C1 segment of cervical spinal cord (tissue), 14 donors: ENCODE data around the gene CAMKV.
A peak's percentile ranks its signal among the peaks of the same experiment; 100 is the strongest.
"Not testable (repeated sequence)": the region's sequence is repeated elsewhere in the genome, so short reads cannot be mapped to it uniquely, and the experiment has no call there.

Source experiments
- DNase-seq, 14 donors: peaks; one replicate each; lab custom pipeline; 2025; lab: John Stamatoyannopoulos, UW

CAMKV gene

GRCh38 chr3:49855662-49856061, 14.0 kb downstream of the CAMKV start:
- DNase-seq = no peak

DNA sequence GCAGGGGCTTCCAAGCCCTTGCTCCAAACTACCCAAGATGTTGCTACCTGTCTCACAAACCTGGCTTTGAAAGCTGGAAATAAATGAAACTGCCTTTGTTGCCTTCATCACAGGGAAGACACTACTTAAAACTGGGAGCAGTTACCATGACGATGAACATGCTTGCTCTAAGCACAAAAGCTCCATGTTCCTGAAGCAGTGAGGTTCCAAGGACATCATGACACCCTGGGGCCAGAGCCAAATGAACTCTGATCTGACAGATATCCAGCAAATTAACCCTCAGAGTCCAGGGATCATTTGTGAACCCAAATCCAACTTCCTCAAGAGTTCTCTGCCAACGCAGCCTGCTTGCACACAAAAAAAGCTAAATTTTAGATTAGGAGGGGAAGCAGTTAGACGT, 24.0 kb downstream of the CAMKV start:
- no peak for DNase-seq

DNA sequence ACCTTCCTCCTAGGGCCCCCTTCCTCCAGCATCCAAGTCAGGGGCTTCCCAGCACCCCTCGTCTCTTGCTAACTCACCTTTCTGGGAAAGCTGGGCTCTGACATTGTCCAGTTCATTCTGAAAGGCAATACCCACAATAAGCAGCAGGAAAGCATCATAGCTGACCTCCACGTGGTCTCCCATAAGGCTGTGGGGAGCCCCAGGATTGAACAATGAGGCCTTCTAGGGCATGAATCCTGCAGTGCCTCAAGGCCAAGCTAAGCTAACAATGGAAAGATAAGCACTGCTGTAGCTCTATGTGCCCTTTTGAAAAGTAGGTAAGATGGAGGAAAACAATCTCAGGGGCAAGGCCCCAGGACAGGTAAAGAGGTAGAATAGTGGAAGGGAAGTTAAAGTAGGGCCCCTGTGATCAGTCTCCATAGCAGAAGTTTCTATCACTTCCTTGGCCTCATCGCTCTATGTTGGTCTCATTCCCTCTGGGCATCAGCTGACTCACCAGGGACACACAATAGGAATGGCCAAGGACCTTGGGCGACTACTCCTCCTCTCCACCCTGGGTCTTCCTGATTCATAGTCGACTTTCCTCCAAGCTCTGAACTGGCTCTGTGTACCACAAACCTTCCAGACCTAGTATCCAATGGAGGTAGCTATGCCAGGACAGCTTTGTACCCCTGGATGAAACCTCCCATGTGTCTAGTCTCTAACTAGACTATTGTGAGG, 25.1 kb downstream of the CAMKV start:
- DNase-seq = no peak

DNA sequence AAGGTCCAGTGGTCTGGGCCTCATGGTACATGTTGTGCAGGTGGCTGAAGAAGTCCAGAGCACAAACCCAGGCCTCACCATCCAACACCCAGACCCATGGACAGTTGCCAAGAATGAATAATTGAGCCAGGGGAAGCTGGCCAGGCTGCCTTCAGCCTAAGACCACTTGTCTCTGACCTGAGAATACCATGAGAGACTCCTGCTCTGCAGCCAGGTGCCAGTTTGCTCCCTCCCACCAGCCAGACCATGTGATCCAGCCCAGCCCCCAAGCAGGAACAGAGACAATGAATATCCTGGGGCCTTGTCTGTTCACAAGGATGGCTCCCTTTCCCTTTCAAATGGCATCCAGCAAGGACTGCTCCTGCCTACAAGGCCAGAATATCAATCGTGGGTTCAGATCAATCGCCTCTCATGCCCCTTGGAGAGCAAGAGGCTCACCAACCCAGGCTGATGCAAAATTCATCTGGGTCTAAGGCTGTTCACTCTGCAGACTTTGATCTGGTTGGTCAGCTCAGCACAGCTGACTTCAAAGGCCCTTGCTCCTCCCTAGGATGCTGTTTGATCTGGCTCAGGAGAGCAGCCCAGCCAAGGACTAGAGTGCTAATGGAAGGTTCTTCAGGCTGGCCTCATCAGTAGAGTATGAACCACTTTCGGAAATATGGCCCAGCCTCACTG, 26.7 kb downstream of the CAMKV start:
- no peak for DNase-seq

GRCh38 chr3:49841806-49842205, 27.9 kb downstream of the CAMKV start:
- DNase-seq = no peak

DNA sequence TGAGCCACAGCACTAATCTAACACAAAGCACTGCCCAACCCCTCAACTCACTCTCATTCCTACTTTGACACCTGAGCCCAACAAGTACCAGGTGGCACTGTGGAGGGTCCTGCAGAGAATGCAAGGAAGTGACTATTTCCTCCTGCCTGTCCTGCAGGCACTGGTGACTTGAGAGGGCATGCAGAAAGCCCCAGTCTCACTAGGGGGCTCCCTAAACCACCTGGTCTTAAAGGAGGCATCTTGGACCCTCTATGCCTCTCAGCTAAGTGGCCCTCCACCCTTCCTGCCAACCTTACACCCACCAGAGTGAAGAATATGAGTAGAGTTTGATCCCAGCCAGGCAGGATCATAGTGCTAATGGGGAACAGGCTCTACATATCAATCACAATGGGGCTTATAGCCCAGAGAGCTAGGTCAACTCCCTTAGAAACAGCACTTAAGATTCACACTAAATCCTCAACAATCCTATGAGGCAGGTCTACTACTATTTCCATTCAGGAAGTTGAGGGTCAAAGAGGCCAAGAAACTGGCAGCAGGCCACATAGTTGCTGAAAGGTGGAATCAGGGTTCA, 28.5 kb downstream of the CAMKV start:
- DNase-seq = no peak

GRCh38 chr3:49840388-49840787, 29.3 kb downstream of the CAMKV start:
- DNase-seq = no peak

- DNase-seq = peak in 13 of 14 donors; percentile 18 to 67 (median 45)
These were observed 30.4 kb downstream of the CAMKV start for GRCh38 chr3:49839193-49839809.

DNA sequence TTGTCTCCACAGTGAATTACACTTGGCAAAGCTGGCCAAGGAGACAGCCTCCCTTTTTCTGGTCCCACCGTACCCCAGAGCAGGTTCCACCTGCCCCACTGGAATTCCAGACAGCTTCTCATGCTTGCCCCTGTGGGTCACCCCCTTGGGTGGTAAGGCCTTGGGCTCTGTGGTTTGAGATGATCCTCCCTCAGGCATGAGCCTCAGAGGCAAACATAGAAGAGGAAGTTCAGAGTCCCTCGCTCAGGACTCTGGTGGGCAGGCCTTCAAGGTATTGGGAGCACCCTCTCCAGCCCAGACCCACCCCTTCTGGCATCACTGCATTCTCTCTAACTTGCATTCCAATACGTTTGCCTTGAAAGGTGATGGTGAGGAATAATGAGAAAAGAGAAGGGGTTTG, 38.4 kb downstream of the CAMKV start:
- DNase-seq = no peak

DNA sequence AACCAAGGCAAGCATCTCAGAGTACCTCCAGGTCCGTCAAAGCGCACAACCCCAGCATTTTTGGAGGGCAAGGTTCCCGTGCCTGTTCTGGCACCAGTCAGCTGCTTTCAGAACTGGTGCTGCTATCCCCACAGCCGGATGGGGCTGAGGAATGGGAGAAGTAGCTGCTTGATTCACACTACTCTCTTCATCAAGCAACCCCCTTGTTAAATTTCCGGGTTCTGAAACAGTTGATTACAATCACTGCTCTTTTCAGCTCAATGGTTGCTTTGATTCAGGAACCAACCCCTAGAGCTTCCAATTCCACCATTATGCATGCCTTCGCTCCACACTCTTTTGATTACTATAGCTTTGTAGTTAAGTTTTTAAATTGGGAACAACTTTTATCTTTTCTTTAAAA, 43.7 kb downstream of the CAMKV start:
- DNase-seq = no peak

DNA sequence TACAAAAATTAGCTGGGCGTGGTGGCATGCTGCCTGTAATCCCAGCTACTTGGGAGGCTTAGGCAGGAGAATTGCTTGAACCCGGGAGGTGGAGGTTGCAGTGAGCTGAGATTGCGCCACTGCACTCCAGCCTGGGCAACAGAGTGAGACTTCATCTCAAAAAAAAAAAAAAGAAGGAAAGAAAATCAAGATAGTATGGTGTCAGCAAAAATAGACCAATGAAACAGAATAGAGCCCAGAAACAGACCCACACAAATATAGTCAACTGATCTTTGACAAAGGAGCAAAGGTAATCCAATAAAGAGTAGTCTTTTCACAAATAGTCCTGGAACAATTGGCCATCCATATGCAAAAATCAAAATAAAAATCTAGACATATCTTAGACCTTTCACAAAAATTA, 46.6 kb downstream of the CAMKV start:
- DNase-seq = not testable (repeated sequence)

- DNase-seq = peak in 9 of 14 donors; percentile 12 to 46 (median 22)
These were observed 56.1 kb downstream of the CAMKV start, which contains the start of gene UBA7 for GRCh38 chr3:49813497-49814174. Gene UBA7 (minus strand): TSS chr3:49813953. CDS start chr3:49813787, 166 bp downstream.

DNA sequence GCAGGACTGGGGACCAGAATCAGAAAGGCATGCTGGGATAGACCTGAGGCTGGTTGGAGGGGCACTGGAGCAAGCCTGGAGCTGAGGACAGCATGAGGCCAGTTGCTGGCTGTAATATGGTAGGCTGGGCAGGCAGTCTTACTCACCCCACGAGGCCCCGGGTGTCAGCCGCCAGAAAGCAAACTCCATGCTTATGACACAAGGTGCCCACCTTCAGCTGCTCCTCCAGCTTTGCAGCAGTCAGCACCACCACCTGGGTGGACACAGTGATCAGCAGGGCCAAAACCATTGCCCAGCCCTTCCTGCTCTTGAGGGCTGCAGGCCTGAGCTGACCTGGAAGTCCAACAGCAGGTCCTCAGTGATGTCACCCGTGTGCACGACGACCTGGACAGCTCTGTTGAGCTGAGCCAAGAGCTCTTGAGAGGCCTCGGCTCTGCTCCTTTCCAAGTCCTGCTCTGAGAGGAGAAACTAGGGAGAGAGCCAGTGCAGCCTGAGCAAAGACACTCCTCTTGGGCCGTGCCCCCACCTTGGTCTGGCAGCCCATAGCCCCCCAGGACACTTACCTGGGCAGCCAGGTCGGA, 56.7 kb downstream of the CAMKV start:
- DNase-seq = no peak
